Endodermal cell (in vitro differentiated cells): ENCODE data around the gene AXIN1. TPM values are rescaled to one million over a fixed set of nuclear protein-coding genes. Genes with fewer than 3 reads are reported as not detected.

Source experiments
- DNase-seq: peaks from one replicate; pipeline ENCODE4 v3.0.0-alpha.2; 2017
- H3K27ac ChIP-seq: 2 replicates; pipeline ENCODE4 v1.5.1; 2013; ENCODE audit warnings: mild to moderate bottlenecking, low read depth, low read length, moderate library complexity
- H3K27me3 ChIP-seq: 2 replicates; pipeline ENCODE4 v1.6.1; 2013; ENCODE audit warnings: mild to moderate bottlenecking, low read length, moderate library complexity; ENCODE audit not compliant: insufficient read depth, control insufficient read depth, poor library complexity, severe bottlenecking
- H3K36me3 ChIP-seq: 2 replicates; pipeline ENCODE4 v1.7.0; 2013; ENCODE audit warnings: mild to moderate bottlenecking, low read length, moderate library complexity; ENCODE audit not compliant: control insufficient read depth, insufficient read depth
- H3K4me1 ChIP-seq: one replicate; pipeline ENCODE4 v1.7.0; 2013; ENCODE audit warnings: low read length; ENCODE audit not compliant: control insufficient read depth, insufficient read depth
- H3K4me3 ChIP-seq: 2 replicates; pipeline ENCODE4 v1.5.1; 2013; ENCODE audit warnings: mild to moderate bottlenecking, low read length, moderate library complexity
- H3K9ac ChIP-seq: 2 replicates; pipeline ENCODE4 v1.6.1; 2013; ENCODE audit warnings: mild to moderate bottlenecking, low read length, moderate library complexity; ENCODE audit not compliant: poor library complexity, severe bottlenecking; ENCODE audit errors: extremely low read depth
- H3K9me3 ChIP-seq: 2 replicates; pipeline ENCODE4 v1.6.1; 2013; ENCODE audit warnings: mild to moderate bottlenecking, low read length, moderate library complexity; ENCODE audit not compliant: control insufficient read depth
- H3K27ac Mint-ChIP-seq: 2 replicates; pipeline ENCODE4 v1.8.0; 2020; ENCODE audit warnings: mixed read lengths
- H3K27me3 Mint-ChIP-seq: 2 replicates; pipeline ENCODE4 v1.8.0; 2021; ENCODE audit warnings: mild to moderate bottlenecking, mixed read lengths; ENCODE audit not compliant: insufficient read depth
- H3K36me3 Mint-ChIP-seq: 2 replicates; pipeline ENCODE4 v1.8.0; 2020; ENCODE audit warnings: low read depth, mixed read lengths
- H3K4me1 Mint-ChIP-seq: 2 replicates; pipeline ENCODE4 v1.8.0; 2020; ENCODE audit warnings: mixed read lengths
- H3K4me3 Mint-ChIP-seq: 2 replicates; pipeline ENCODE4 v1.8.0; 2020; ENCODE audit warnings: mild to moderate bottlenecking, moderate library complexity, mixed read lengths
- H3K9me3 Mint-ChIP-seq: 2 replicates; pipeline ENCODE4 v1.8.0; 2020; ENCODE audit warnings: mild to moderate bottlenecking, mixed read lengths
- CTCF ChIP-seq: fragments of 200-600 bp; sonication (generic); conservative IDR thresholded peaks from 2 replicates; pipeline ENCODE4 v1.5.0; 2021; ENCODE audit warnings: antibody characterized with exemption, mild to moderate bottlenecking
- WGBS, 2 experiments: methylation state at CpG; one replicate each; pipeline versions ENCODE4 v1.1.5 to v1.1.7; 2013; ENCODE audit warnings: missing lambda C conversion rate in 2 of 2, mixed read lengths in 1 of 2; ENCODE audit not compliant: insufficient coverage in 1 of 2, insufficient read length in 1 of 2; 5-methylcytosine and 5-hydroxymethylcytosine counted together
- total RNA-seq, 2 donors: library from RNA; stranded (reverse); fragmentation: NEBNext Ultra II Directional in 1 of 2; extraction: Animal tissue kit (Norgen Biotek cat#: 25700) in 1 of 2; gene quantifications; 2 replicates in 1 of 2; 3 replicates in 1 of 2; pipeline ENCODE4 v1.2.1, GENCODE V29; 2021

Gene AXIN1
- total RNA-seq, 2 donors from 2014 or later: 36.5 to 37.3 TPM

DNA sequence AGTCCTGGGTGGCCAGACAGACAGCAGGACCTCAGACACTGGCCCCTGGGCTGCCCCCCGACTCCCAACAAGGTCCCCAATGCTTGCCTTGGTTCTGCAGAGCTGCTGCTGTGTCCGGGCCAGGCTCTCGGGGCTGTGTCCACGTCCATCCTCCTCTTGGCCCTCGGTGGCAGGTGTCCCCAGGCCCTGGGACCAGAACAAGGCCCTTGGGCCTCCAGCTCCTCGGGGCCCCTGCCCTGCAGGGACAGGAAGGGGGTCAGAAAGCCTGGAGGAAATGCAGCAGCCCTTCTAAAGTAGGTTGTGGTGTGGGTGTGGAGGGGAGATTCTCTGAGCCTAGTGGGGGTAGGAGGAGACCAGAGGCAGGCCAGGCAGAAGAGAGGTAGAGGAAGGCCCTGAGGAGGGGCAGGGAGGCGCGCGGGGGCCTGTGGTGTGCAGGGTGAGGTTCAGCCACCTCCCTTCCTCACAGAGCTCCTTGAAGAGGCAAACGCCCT, 2.5 kb upstream of the AXIN1 start:
- Mint-ChIP-seq H3K27me3 (no peaks in the 10 kb centered on the region), H3K9me3 (no peaks in the 10 kb centered on the region)
- WGBS, 2 experiments: 90 to 98% methylated on average over 4 to 10 of the region's 10 CpGs

DNA sequence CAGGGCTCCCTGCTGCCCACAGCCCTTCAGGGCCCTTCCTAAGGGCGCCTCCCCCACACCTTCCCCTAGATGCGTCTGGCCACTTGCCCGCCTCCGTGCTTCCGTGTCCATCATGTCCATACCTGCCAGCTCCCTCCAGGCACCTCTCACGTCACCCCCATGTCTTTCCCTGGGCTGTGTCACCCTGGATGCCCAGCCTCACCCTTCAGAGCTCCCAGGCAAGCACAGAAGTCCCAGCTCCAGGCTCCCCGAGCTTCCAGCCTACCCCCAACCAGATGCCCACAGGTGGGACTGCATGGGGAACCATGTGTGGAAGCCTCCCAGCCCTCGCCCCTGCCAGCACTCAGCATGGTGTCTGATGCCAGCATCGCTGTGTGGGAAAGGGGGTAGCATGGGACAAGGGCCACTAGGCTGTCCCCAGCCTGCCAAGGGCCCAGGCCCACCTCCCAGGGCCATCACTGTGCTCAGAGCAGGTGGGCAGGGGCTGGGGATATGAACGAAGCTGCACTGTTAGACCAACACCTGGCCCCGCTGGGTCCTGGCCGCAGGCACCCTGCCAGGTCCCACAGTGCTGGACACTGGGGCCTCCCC, 1.9 kb upstream of the AXIN1 start:
- H3K9me3 Mint-ChIP-seq: no peaks in the 10 kb centered on the region
- H3K36me3 Mint-ChIP-seq: peaks cover 9% of the 10 kb centered on the region
- no peaks in the 10 kb centered on the region for H3K27me3 Mint-ChIP-seq
- no peak overlapping the region for H3K9ac ChIP-seq
- no peaks in the 10 kb centered on the region for H3K4me1 ChIP-seq
- H3K9me3 ChIP-seq: no peaks in the 10 kb centered on the region
- TF ChIP-seq CTCF: no peak
- H3K27ac ChIP-seq: no peak overlapping the region
- H3K4me3 Mint-ChIP-seq: no peak overlapping the region
- H3K4me3 ChIP-seq: no peak overlapping the region
- H3K36me3 ChIP-seq: peaks cover 10% of the 10 kb centered on the region
- H3K27ac Mint-ChIP-seq: no peak overlapping the region
- peaks cover 5% of the 10 kb centered on the region for H3K4me1 Mint-ChIP-seq
- H3K27me3 ChIP-seq: no peaks in the 10 kb centered on the region
- WGBS, 2 experiments: 91 to 95% methylated on average over 8 to 12 of the region's 12 CpGs
- DNase-seq: no peak

More for the DNA sequence above, 2.5 kb upstream of the AXIN1 start:
- H3K4me1 Mint-ChIP-seq: no peaks in the 10 kb centered on the region
- Histone ChIP-seq H3K36me3 (peaks cover 8% of the 10 kb centered on the region), H3K4me3 (no peak overlapping the region), H3K4me1 (no peaks in the 10 kb centered on the region), H3K9me3 (no peaks in the 10 kb centered on the region), H3K9ac (no peak overlapping the region), H3K27me3 (no peaks in the 10 kb centered on the region), H3K27ac (no peak overlapping the region)
- H3K27ac Mint-ChIP-seq: no peak overlapping the region
- TF ChIP-seq CTCF: no peak
- peaks cover 9% of the 10 kb centered on the region for H3K36me3 Mint-ChIP-seq
- no peak overlapping the region for H3K4me3 Mint-ChIP-seq
- no peak for DNase-seq

GRCh38 chr16:353404-354290, 1.1 kb upstream of the AXIN1 start:
- H3K27ac Mint-ChIP-seq: no peak overlapping the region
- no peaks in the 10 kb centered on the region for H3K9me3 Mint-ChIP-seq
- TF ChIP-seq CTCF: no peak
- peak overlapping the region; percentile 39 for H3K4me3 Mint-ChIP-seq
- Histone ChIP-seq H3K4me1 (no peaks in the 10 kb centered on the region), H3K36me3 (peaks cover 10% of the 10 kb centered on the region), H3K9me3 (no peaks in the 10 kb centered on the region), H3K4me3 (peak overlapping the region; percentile 60), H3K27me3 (no peaks in the 10 kb centered on the region), H3K27ac (no peak overlapping the region), H3K9ac (no peak overlapping the region)
- no peaks in the 10 kb centered on the region for H3K27me3 Mint-ChIP-seq
- 74 to 95% methylated on average over 10 to 25 of the region's 25 CpGs for WGBS, 2 experiments
- no peak for DNase-seq
- H3K4me1 Mint-ChIP-seq: peaks cover 9% of the 10 kb centered on the region
- H3K36me3 Mint-ChIP-seq: peaks cover 9% of the 10 kb centered on the region
